Astrocyte (in vitro differentiated cells and primary cell): ENCODE measurements around the gene ADSS1.

Experiments used
- CTCF ChIP-seq: IDR thresholded peaks from 2 replicates; pipeline ENCODE4 v1.5.1; 2011; ENCODE audit warnings: low read depth, mild to moderate bottlenecking, inconsistent platforms, low read length, moderate library complexity; ENCODE audit not compliant: insufficient read depth
- EZH2 ChIP-seq: IDR thresholded peaks from 2 replicates; pipeline ENCODE4 v1.6.1; 2012; ENCODE audit warnings: mild to moderate bottlenecking, low read length, inconsistent platforms; ENCODE audit not compliant: insufficient read depth

- no peak for TF ChIP-seq CTCF
- no peak for TF ChIP-seq EZH2
Observed at GRCh38 chr14:104744484-104744883, 20.5 kb downstream of the ADSS1 start.
